Hepatocyte (in vitro differentiated cells): ENCODE results near the gene COX10. TPM values are rescaled to one million over a fixed set of nuclear protein-coding genes. Genes with fewer than 3 reads are reported as not detected.

ENCODE experiments used
- DNase-seq: peaks from one replicate; pipeline ENCODE4 v3.0.0-alpha.2; 2016; ENCODE audit warnings: low spot score
- H2AFZ ChIP-seq: fragments of 200-600 bp; sonication (generic); 2 replicates; pipeline ENCODE4 v1.6.0; 2016; ENCODE audit warnings: antibody characterized with exemption, mild to moderate bottlenecking
- H3K27ac ChIP-seq: fragments of 200-600 bp; sonication (generic); 2 replicates; pipeline ENCODE4 v1.5.1; 2016; ENCODE audit warnings: mild to moderate bottlenecking
- H3K27me3 ChIP-seq: fragments of 200-600 bp; sonication (generic); 2 replicates; pipeline ENCODE4 v1.6.1; 2016
- H3K36me3 ChIP-seq: fragments of 200-600 bp; sonication (generic); replicated peaks from 2 replicates; pipeline ENCODE4 v1.5.1; 2016; ENCODE audit warnings: low read depth; ENCODE audit not compliant: insufficient read depth
- H3K4me1 ChIP-seq: fragments of 200-600 bp; sonication (generic); 2 replicates; pipeline ENCODE4 v1.5.1; 2016; ENCODE audit warnings: mild to moderate bottlenecking, moderate library complexity; ENCODE audit not compliant: insufficient read depth
- H3K4me2 ChIP-seq: fragments of 200-600 bp; sonication (generic); 2 replicates; pipeline ENCODE4 v1.6.0; 2016
- H3K4me3 ChIP-seq: fragments of 200-600 bp; sonication (generic); 2 replicates; pipeline ENCODE4 v1.5.1; 2016; ENCODE audit warnings: mild to moderate bottlenecking
- H3K79me2 ChIP-seq: fragments of 200-600 bp; sonication (generic); 2 replicates; pipeline ENCODE4 v1.6.0; 2017; ENCODE audit warnings: mild to moderate bottlenecking
- H3K9me2 ChIP-seq: fragments of 200-600 bp; sonication (generic); replicated peaks from 2 replicates; pipeline ENCODE4 v1.6.0; 2017; ENCODE audit warnings: mild to moderate bottlenecking; ENCODE audit not compliant: insufficient read depth
- H3K9me3 ChIP-seq: fragments of 200-600 bp; sonication (generic); 2 replicates; pipeline ENCODE4 v1.5.1; 2016; ENCODE audit warnings: low read depth, mild to moderate bottlenecking
- H4K20me1 ChIP-seq: fragments of 200-600 bp; sonication (generic); 2 replicates; pipeline ENCODE4 v1.6.0; 2016; ENCODE audit warnings: mild to moderate bottlenecking; ENCODE audit not compliant: insufficient read depth, poor library complexity, severe bottlenecking
- CTCF ChIP-seq: fragments of 200-600 bp; sonication (generic); IDR thresholded peaks from 2 replicates; pipeline ENCODE4 v1.5.1; 2016; ENCODE audit warnings: antibody characterized with exemption, mild to moderate bottlenecking; ENCODE audit not compliant: poor library complexity
- EZH2 ChIP-seq: fragments of 200-600 bp; sonication (generic); IDR thresholded peaks from 2 replicates; pipeline ENCODE4 v1.6.1; 2016; ENCODE audit warnings: antibody characterized with exemption, mild to moderate bottlenecking, borderline replicate concordance
- EZH2phosphoT487 ChIP-seq: fragments of 200-600 bp; sonication (generic); IDR thresholded peaks from one replicate; pipeline ENCODE4 v1.6.1; 2018; ENCODE audit warnings: antibody characterized with exemption, mild to moderate bottlenecking, low read depth, moderate library complexity; ENCODE audit not compliant: unreplicated experiment, severe bottlenecking
- WGBS: methylation state at CpG from one replicate; pipeline ENCODE4 v1.1.6; 2016; ENCODE audit warnings: low lambda C conversion rate; ENCODE audit errors: missing lambda C conversion rate; 5-methylcytosine and 5-hydroxymethylcytosine counted together
- polyA plus RNA-seq: library from polyadenylated mRNA; unstranded; fragments of >200 nt; fragmentation: Nextera tagmentation; extraction: Ambion mirVana; gene quantifications from 2 replicates; pipeline ENCODE4 v1.2.1, GENCODE V29; 2016
- total RNA-seq: library from RNA; depleted of rRNA; stranded (reverse); fragments of >200 nt; gene quantifications from 2 replicates; pipeline ENCODE4 v1.2.3, GENCODE V29; 2014

Gene COX10
- total and polyA plus RNA-seq, 2 experiments from 2014 or later, result 23.2 to 27.6 TPM

DNA sequence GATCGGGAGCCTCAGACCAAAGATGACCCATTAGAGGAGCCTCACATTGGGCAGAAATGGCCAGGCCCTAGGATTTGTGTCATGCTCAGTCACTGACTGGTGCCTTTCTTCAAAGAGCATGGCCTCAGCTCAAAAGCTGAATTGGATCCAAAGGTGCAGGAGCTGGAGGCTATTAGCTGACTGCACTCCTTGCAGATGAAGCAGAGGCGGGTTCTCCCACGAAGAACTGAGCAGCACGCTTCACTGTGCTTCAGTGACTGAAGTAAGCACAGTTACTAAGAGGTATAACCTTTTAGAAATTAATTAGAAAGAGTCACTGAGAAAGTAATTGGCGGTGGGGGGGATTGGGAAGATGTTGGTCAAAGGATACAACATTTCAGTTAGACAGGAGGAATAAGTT, 18.7 kb upstream of the COX10 start:
- Histone ChIP-seq H3K27me3 (no peaks in the 10 kb centered on the region), H3K4me2 (no peak overlapping the region), H4K20me1 (no peaks in the 10 kb centered on the region), H3K4me1 (no peaks in the 10 kb centered on the region), H3K4me3 (no peak overlapping the region), H3K27ac (no peak overlapping the region), H2AFZ (no peak overlapping the region), H3K9me2 (no peaks in the 10 kb centered on the region), H3K9me3 (no peaks in the 10 kb centered on the region), H3K79me2 (no peaks in the 10 kb centered on the region), H3K36me3 (no peaks in the 10 kb centered on the region)
- DNase-seq, result no peak
- WGBS, result 81% methylated on average over 5 of the region's 5 CpGs
- TF ChIP-seq EZH2 (no peak), EZH2phosphoT487 (no peak), CTCF (no peak)

DNA sequence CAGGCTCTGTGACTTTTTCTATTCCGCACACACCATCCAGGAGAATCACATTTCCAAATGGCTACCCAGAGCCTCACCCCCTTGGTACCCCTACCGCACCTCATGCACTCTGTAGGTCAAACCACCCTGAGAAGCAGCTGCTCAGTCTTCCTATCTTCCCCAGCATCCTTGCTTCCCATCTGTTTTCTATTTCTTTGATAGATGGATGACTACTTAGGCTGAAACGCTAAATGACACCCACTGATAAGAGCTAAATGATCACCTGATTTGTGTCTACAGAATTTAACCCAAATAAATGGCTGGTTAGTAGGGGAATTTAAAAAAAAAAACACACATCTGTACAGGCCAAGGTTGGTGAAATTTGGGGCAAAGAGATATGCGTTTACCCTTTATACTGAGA, 17.6 kb upstream of the COX10 start:
- H3K36me3 ChIP-seq, result no peaks in the 10 kb centered on the region
- no peak overlapping the region for H3K4me3 ChIP-seq
- no peaks in the 10 kb centered on the region for H3K9me3 ChIP-seq
- H3K9me2 ChIP-seq, result no peaks in the 10 kb centered on the region
- no peaks in the 10 kb centered on the region for H3K27me3 ChIP-seq
- no peaks in the 10 kb centered on the region for H4K20me1 ChIP-seq
- H2AFZ ChIP-seq, result no peak overlapping the region
- no peak overlapping the region for H3K4me2 ChIP-seq
- WGBS, result 81% methylated on average over 4 of the region's 4 CpGs
- no peak overlapping the region for H3K27ac ChIP-seq
- no peak for DNase-seq
- no peak for TF ChIP-seq EZH2
- no peak for TF ChIP-seq CTCF
- no peak for TF ChIP-seq EZH2phosphoT487
- no peaks in the 10 kb centered on the region for H3K79me2 ChIP-seq
- H3K4me1 ChIP-seq, result no peaks in the 10 kb centered on the region

DNA sequence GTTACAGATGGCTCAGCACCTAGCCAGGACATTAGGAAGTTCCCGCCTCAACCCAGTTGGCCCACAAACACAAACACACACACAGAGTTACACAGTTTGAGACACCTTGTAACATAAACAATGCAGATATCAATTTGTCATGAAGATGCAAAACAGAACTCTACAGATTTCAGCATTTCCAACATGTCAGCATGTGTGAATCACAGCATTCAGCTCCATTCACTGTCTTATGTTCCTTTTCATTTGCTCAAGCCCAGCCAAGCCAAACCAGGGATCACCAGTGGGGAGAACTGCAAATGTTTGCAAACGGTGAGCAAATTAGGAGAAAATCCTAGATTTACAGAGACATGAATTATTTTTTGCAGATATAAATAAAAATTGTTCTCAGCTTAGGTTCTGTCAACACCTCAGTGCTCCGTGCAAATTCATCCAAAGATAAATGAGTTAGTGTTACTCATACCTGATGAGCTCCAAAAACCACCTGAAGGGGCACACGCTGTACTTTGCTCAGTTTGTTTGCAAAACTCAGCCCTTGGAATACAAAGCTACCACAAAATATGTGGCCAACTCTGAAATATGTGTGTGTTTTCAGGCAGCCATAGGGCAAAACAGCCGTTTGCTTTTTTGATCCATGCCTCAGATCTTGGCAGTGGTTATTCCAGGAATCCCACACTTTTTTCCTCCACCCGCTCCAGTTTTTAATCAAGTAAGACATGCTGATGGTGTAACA, 16.3 kb upstream of the COX10 start:
- H3K4me2 ChIP-seq, result peak overlapping the region; percentile 39
- no peak overlapping the region for H3K4me3 ChIP-seq
- H3K9me2 ChIP-seq, result no peaks in the 10 kb centered on the region
- H3K9me3 ChIP-seq, result no peaks in the 10 kb centered on the region
- WGBS, result 43% methylated on average over 6 of the region's 6 CpGs
- H3K4me1 ChIP-seq, result no peaks in the 10 kb centered on the region
- H3K27ac ChIP-seq, result no peak overlapping the region
- H3K79me2 ChIP-seq, result no peaks in the 10 kb centered on the region
- H3K27me3 ChIP-seq, result no peaks in the 10 kb centered on the region
- no peaks in the 10 kb centered on the region for H3K36me3 ChIP-seq
- peak; percentile 19 for DNase-seq
- H4K20me1 ChIP-seq, result no peaks in the 10 kb centered on the region
- no peak overlapping the region for H2AFZ ChIP-seq
- TF ChIP-seq CTCF, result no peak
- TF ChIP-seq EZH2, result no peak
- TF ChIP-seq EZH2phosphoT487, result no peak

- TF ChIP-seq CTCF (no peak), EZH2 (no peak), EZH2phosphoT487 (no peak)
- H3K9me2 ChIP-seq, result no peaks in the 10 kb centered on the region
- H3K36me3 ChIP-seq, result no peaks in the 10 kb centered on the region
Observed at GRCh38 chr17:14057591-14057990, 11.7 kb upstream of the COX10 start.

More at GRCh38 chr17:14057591-14057990, 11.7 kb upstream of the COX10 start:
- Histone ChIP-seq H3K27me3 (no peaks in the 10 kb centered on the region), H3K4me1 (no peaks in the 10 kb centered on the region), H2AFZ (no peak overlapping the region), H3K27ac (no peak overlapping the region), H3K4me3 (no peak overlapping the region), H4K20me1 (no peaks in the 10 kb centered on the region), H3K79me2 (no peaks in the 10 kb centered on the region), H3K4me2 (no peak overlapping the region), H3K9me3 (no peaks in the 10 kb centered on the region)
- no peak for DNase-seq
